HepG2 (cell line): ENCODE results near the gene PRR19. TPM values are rescaled to one million over a fixed set of nuclear protein-coding genes. Genes with fewer than 3 reads are reported as not detected.

ENCODE experiments used
- EHMT2 ChIP-seq: fragments of 200-600 bp; sonication (generic); IDR thresholded peaks from 2 replicates; pipeline ENCODE4 v1.7.0; 2017; ENCODE audit warnings: antibody characterized with exemption, low read depth, low read length, borderline replicate concordance
- ETV6 ChIP-seq: sonication (generic); formaldehyde crosslinking; conservative IDR thresholded peaks from 2 replicates; pipeline ENCODE4 v1.4.0; 2020; ENCODE audit warnings: missing genetic modification reagents
- GTF3A ChIP-seq: sonication (generic); formaldehyde crosslinking; conservative IDR thresholded peaks from 2 replicates; pipeline ENCODE4 v1.4.0; 2020; ENCODE audit warnings: mild to moderate bottlenecking, missing genetic modification reagents
- IRX3 ChIP-seq: sonication (generic); formaldehyde crosslinking; IDR thresholded peaks from 2 replicates; pipeline ENCODE4 v1.8.1; 2023; ENCODE audit warnings: mild to moderate bottlenecking, low read depth, missing genetic modification reagents, borderline replicate concordance
- JUND ChIP-seq: sonication (generic); formaldehyde crosslinking; IDR thresholded peaks from 2 replicates; pipeline ENCODE4 v1.8.0; 2022; ENCODE audit warnings: mild to moderate bottlenecking, missing genetic modification reagents
- MAF1 ChIP-seq: sonication (generic); formaldehyde crosslinking; IDR thresholded peaks from 2 replicates; pipeline ENCODE4 v1.5.0; 2020; ENCODE audit warnings: missing genetic modification reagents, borderline replicate concordance
- MED8 ChIP-seq: sonication (generic); formaldehyde crosslinking; IDR thresholded peaks from 2 replicates; pipeline ENCODE4 v1.8.1; 2023; ENCODE audit warnings: mild to moderate bottlenecking, missing genetic modification reagents; ENCODE audit not compliant: insufficient replicate concordance
- PCBP1 ChIP-seq: fragments of 200-400 bp; formaldehyde crosslinking; IDR thresholded peaks from 2 replicates; pipeline ENCODE4 v1.6.1; 2017; ENCODE audit warnings: mild to moderate bottlenecking, low read depth, low read length, borderline replicate concordance
- PITX1 ChIP-seq: sonication (generic); formaldehyde crosslinking; IDR thresholded peaks from 2 replicates; pipeline ENCODE4 v1.5.1; 2020; ENCODE audit warnings: mild to moderate bottlenecking, missing genetic modification reagents
- ZEB1 ChIP-seq: IDR thresholded peaks from 2 replicates; pipeline ENCODE4 v1.6.1; 2012; ENCODE audit warnings: mild to moderate bottlenecking, low read depth, inconsistent platforms; ENCODE audit not compliant: insufficient replicate concordance
- ZFP90 ChIP-seq: sonication (generic); formaldehyde crosslinking; IDR thresholded peaks from 2 replicates; pipeline ENCODE4 v1.8.0; 2022; ENCODE audit warnings: missing genetic modification reagents, mild to moderate bottlenecking, inconsistent platforms, borderline replicate concordance
- ZNF224 ChIP-seq: sonication (generic); formaldehyde crosslinking; IDR thresholded peaks from 2 replicates; pipeline ENCODE4 v1.5.0; 2020; ENCODE audit warnings: mild to moderate bottlenecking, missing genetic modification reagents
- ZNF276 ChIP-seq: sonication (generic); formaldehyde crosslinking; IDR thresholded peaks from 2 replicates; pipeline ENCODE4 v1.4.0; 2020; ENCODE audit warnings: mild to moderate bottlenecking, low read depth, missing genetic modification reagents
- ZNF451 ChIP-seq: sonication (generic); formaldehyde crosslinking; IDR thresholded peaks from 2 replicates; pipeline ENCODE4 v1.5.0; 2020; ENCODE audit warnings: mild to moderate bottlenecking, missing genetic modification reagents
- ZNF543 ChIP-seq: sonication (generic); formaldehyde crosslinking; IDR thresholded peaks from 2 replicates; pipeline ENCODE4 v1.4.0; 2020; ENCODE audit warnings: mild to moderate bottlenecking, missing genetic modification reagents
- ZNF772 ChIP-seq: sonication (generic); formaldehyde crosslinking; IDR thresholded peaks from 2 replicates; pipeline ENCODE4 v1.5.0; 2020; ENCODE audit warnings: mild to moderate bottlenecking, missing genetic modification reagents
- ZNF775 ChIP-seq: sonication (generic); formaldehyde crosslinking; IDR thresholded peaks from 2 replicates; pipeline ENCODE4 v1.4.0; 2020; ENCODE audit warnings: missing genetic modification reagents, mild to moderate bottlenecking, moderate library complexity, borderline replicate concordance
- polyA plus RNA-seq, 8 experiments: library from polyadenylated mRNA; depleted of rRNA in 3 of 8; stranded (reverse) in 7 of 8; unstranded in 1 of 8; fragments of >200 nt; fragmentation: Illumina TruSeq in 4 of 8; extraction: Trizol in 4 of 8; gene quantifications; 2 replicates each; pipeline versions ENCODE4 v1.2.1 to v1.2.3, GENCODE V29; 2011 to 2016; ENCODE audit warnings: low read depth in 4 of 8, missing spikeins in 1 of 8, mixed read lengths in 1 of 8; ENCODE audit not compliant: insufficient read depth in 1 of 8
- total RNA-seq, 5 experiments: library from RNA; depleted of rRNA; stranded (reverse); fragments of >200 nt; fragmentation: Illumina TruSeq; extraction: Trizol; gene quantifications; 2 replicates each; pipeline ENCODE4 v1.2.3, GENCODE V29; 2016; ENCODE audit warnings: low read depth in 1 of 5
- TF ChIP-seq, protein P1 (sequence below): sonication (generic); formaldehyde crosslinking; IDR thresholded peaks from 2 replicates; pipeline ENCODE4 v1.4.0; 2020; ENCODE audit warnings: missing genetic modification reagents, borderline replicate concordance
- TF ChIP-seq, protein P2 (sequence below): sonication (generic); formaldehyde crosslinking; IDR thresholded peaks from 2 replicates; pipeline ENCODE4 v1.5.1; 2020; ENCODE audit warnings: mild to moderate bottlenecking, missing genetic modification reagents

The PRR19 gene
- total and polyA plus RNA-seq, 2 of the 13 experiments (the other 11 are each of a cell fraction or from before 2014, with no cell fraction given), result 0.21 to 0.33 TPM

DNA sequence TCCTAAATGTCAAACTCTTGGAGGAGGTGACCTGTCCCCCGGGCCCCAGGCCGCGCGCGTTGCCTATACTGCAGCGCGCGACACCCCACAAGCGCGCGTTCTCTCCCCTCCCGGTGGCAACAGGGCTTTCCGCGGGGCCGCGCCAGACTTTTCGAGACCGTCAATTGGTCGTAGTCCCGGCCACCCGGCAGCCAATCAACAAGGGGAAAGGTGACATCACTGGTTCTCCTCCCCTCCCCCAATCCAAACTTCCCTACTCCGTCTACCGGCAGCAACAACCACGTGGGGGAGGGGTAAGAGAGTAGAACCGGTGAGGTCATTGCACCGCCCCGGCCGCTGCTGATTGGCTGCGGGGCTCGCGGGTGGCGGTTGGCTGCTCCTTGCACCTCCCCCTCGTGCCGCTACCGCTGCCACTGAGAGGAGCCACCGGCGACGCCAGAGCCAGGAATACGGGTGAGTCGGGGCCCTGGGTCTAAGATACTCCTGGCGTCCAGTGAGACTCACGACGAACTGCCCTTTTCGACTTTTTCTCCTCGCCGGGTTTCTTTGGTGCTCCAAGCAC lies 33.7 kb upstream of the PRR19 start (continued):
- TF ChIP-seq ZNF224, result no peak
- TF ChIP-seq, protein P1, sequence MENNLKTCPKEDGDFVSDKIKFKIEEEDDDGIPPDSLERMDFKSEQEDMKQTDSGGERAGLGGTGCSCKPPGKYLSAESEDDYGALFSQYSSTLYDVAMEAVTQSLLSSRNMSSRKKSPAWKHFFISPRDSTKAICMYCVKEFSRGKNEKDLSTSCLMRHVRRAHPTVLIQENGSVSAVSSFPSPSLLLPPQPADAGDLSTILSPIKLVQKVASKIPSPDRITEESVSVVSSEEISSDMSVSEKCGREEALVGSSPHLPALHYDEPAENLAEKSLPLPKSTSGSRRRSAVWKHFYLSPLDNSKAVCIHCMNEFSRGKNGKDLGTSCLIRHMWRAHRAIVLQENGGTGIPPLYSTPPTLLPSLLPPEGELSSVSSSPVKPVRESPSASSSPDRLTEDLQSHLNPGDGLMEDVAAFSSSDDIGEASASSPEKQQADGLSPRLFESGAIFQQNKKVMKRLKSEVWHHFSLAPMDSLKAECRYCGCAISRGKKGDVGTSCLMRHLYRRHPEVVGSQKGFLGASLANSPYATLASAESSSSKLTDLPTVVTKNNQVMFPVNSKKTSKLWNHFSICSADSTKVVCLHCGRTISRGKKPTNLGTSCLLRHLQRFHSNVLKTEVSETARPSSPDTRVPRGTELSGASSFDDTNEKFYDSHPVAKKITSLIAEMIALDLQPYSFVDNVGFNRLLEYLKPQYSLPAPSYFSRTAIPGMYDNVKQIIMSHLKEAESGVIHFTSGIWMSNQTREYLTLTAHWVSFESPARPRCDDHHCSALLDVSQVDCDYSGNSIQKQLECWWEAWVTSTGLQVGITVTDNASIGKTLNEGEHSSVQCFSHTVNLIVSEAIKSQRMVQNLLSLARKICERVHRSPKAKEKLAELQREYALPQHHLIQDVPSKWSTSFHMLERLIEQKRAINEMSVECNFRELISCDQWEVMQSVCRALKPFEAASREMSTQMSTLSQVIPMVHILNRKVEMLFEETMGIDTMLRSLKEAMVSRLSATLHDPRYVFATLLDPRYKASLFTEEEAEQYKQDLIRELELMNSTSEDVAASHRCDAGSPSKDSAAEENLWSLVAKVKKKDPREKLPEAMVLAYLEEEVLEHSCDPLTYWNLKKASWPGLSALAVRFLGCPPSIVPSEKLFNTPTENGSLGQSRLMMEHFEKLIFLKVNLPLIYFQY (CRISPR knock-in tag), result no peak
- TF ChIP-seq PITX1 (CRISPR knock-in tag), result no peak; the same call in 1 of the 2 replicates
- no peak for TF ChIP-seq MED8 (CRISPR knock-in tag)
- TF ChIP-seq ZNF543 (CRISPR knock-in tag), result no peak
- TF ChIP-seq ZNF775 (CRISPR knock-in tag), result no peak
- peak; percentile 44; the same call in 1 of the 2 replicates for TF ChIP-seq ZFP90 (CRISPR knock-in tag)
- TF ChIP-seq, protein P2, sequence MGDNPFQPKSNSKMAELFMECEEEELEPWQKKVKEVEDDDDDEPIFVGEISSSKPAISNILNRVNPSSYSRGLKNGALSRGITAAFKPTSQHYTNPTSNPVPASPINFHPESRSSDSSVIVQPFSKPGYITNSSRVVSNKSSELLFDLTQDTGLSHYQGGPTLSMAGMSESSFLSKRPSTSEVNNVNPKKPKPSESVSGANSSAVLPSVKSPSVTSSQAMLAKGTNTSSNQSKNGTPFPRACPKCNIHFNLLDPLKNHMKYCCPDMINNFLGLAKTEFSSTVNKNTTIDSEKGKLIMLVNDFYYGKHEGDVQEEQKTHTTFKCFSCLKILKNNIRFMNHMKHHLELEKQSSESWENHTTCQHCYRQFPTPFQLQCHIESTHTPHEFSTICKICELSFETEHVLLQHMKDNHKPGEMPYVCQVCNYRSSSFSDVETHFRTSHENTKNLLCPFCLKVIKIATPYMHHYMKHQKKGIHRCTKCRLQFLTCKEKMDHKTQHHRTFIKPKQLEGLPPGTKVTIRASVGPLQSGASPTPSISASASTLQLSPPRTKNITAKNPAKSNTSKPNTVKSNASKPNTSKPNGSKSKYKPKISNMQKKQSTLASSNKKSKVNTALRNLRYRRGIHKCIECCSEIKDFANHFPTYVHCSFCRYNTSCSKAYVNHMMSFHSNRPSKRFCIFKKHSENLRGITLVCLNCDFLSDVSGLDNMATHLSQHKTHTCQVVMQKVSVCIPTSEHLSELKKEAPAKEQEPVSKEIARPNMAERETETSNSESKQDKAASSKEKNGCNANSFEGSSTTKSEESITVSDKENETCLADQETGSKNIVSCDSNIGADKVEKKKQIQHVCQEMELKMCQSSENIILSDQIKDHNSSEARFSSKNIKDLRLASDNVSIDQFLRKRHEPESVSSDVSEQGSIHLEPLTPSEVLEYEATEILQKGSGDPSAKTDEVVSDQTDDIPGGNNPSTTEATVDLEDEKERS (CRISPR knock-in tag), result 0 out of 2 replicates have a peak, but pooled peaks have one; percentile 1
- TF ChIP-seq EHMT2, result no peak
- TF ChIP-seq GTF3A (CRISPR knock-in tag), result no peak
- TF ChIP-seq ZNF772, result peak; percentile 73
- no peak for TF ChIP-seq IRX3 (CRISPR knock-in tag)
- peak; percentile 34; the same call in 1 of the 2 replicates for TF ChIP-seq PCBP1
- TF ChIP-seq ZNF451 (CRISPR knock-in tag), result no peak
- TF ChIP-seq ZEB1, result no peak
- no peak for TF ChIP-seq ETV6 (CRISPR knock-in tag)
- no peak for TF ChIP-seq ZNF276 (CRISPR knock-in tag)
- peak; percentile 90 for TF ChIP-seq JUND (CRISPR knock-in tag)
- TF ChIP-seq MAF1, result 0 out of 2 replicates have a peak, but pooled peaks have one; percentile 52
